Raji (cell line): ENCODE data around the gene TEX26.

Source experiments
- POLR2A ChIP-seq: IDR thresholded peaks from 2 replicates; pipeline ENCODE4 v1.6.1; 2011; ENCODE audit warnings: low read depth, low read length, control low read depth; ENCODE audit not compliant: insufficient read depth

The TEX26 gene

DNA sequence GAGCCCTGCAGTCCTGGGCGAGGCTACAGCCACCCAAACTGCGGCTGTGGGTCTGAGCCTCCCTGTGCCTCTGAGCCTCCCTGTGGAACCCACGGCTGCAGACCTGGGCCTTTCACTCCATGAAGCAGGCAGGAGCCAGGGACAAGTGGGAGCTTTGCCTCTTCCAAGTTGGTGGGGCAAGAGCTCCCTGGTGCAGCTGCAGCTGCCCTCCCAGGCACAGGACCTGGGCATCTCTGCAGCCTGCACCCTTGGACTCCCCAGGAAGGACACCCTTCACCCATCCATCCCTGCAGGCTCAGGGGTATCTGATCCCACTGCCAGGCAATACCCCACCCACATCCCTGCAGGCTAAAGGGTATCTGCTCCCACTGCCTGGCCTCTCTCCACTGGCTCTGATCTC lies 2.3 kb downstream of the TEX26 start:
- TF ChIP-seq POLR2A, result no peak

DNA sequence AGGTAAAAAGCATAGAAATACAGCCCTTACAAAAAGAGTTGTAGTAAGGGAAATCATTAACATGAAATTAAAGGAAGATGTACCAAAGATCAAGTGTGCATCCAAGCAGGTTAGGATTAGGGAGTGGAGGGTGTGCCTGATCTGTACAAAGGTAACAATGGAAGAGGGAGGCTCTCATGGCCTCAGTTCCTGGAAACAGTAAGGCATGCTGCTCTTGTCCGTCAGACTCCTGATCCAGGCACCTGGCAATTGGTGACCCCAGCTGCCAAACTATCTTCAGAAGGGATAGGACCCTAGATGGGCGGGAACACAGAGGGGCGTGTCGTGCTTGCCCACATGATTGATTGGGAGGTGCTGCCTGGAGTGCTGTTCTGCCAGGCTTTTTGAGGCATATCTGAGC lies 4.5 kb downstream of the TEX26 start:
- TF ChIP-seq POLR2A, result no peak

DNA sequence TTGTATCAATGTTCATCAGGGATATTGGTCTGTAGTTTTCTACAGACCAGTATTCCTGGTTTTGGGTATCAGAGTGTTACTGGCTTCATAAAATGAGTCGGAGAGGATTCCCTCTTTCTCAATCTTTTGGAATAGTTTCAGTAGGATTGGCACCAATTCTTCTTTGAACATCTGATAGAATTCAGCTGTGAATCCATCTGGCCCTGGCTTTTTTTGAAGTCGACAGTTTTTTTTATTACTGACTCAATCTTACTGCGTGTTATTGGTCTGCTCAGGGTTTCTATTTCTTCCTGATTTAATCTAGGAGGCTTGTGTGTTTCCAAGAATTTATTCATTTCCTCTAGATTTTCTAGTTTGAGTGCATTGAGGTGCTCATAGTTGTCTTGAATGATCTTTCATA lies 11.4 kb downstream of the TEX26 start:
- TF ChIP-seq POLR2A, result no peak

DNA sequence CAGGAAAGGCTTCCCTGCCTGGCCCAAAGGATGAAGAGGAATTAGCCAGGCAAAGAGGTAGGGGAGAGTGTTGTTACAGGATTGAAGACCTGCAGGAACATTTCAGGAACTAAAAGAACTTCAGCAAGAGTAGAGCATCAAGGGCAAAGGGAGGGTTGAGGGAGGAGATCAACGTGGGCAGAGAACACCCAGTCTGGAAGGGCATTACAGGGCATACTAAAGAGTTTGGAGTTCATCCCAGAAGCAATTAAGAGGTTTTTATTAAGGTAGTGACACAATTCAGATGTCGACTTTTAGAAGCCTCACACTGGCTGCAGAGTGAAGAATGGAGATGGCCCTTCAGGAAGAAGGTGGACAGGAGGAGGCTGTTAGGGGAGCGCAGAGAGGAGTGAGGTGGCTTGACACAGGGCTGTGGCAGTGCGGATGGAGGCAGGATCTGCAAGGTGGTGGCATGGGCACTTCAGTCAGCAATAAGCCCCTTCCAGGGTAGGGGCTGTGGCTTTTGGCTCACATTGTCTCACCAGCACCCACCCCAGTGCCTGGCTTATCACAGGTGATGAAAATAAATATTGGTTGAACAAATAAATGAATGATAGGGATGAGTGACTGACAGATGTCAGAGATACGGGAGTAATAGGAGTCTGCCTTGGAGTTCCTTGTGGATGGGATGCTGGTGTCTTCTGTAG lies 24.9 kb downstream of the TEX26 start:
- TF ChIP-seq POLR2A, result no peak

DNA sequence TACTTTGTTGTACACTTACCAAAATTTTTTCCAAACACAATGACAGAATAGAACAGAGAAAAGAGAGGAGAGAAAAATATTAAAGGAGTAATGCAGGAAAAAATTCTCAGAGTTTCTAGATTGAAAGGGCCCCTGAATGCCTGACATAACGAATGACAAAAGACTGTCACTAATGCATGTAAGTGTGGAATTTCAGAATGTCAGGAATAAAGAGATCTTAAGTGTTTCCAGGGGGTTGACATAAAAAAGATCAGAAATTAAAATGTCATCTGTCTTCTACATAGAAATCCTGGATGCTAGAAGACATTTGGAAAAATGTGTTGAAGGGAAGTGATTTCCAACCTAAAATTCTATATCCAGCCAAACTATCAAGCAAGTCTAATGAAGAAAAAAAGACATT lies 27.2 kb downstream of the TEX26 start:
- TF ChIP-seq POLR2A, result no peak

DNA sequence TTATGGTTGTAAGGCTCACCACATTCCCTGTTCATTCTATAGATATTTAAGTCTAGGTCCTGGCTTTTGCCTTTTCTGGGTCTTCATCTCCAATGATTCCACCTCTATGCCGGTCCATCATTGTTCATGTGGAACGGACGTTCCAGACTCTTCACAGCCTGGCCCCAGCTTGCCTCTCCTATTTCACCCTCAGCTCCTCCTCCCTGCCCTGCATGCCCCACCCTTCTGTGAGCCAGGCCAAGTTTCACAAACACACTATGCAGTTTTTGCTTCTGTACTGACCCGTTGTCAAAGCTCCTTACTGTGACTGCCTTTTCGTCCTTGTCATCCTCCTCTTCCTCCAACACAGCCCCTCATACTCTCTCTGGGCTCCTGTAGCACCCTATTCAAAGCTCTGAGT lies 31.3 kb downstream of the TEX26 start:
- no peak for TF ChIP-seq POLR2A

DNA sequence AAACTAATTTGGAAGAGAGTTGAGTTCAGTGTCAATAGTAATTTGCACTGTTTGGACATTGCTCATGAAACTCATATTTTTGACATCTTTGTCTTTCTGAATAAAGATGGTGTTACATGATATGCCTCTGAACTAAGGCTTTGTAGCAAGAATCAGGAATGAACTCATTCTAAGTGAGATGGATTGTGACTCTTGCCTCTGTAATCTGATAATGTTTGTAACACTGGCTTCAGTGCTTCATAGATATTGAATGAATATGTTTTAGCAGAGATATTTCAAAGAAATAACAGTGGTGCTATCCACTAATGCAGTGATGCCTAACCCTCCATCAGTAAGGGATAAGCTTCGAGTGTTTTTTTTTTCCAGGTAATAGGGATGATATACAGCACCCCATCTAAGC lies 32.9 kb downstream of the TEX26 start:
- no peak for TF ChIP-seq POLR2A

DNA sequence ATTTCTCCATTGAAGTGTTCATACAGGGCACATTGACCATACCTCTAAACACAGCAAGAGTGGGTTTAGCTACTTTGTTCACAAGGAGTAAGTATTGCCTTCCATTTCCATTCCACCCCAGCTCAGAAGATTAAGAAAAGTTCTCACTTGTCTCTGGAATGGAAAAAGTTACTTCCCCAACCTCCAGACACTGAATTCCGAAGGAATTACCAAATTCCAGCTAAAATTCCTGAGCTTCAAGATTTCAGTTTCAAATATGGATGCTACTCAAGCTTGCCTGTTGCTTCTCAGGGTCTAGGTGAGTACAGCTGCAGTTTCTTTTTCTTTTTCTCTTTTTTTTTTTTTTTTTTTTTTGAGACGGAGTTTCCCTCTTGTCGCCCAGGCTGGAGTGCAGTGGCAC lies 33.6 kb downstream of the TEX26 start:
- no peak for TF ChIP-seq POLR2A

DNA sequence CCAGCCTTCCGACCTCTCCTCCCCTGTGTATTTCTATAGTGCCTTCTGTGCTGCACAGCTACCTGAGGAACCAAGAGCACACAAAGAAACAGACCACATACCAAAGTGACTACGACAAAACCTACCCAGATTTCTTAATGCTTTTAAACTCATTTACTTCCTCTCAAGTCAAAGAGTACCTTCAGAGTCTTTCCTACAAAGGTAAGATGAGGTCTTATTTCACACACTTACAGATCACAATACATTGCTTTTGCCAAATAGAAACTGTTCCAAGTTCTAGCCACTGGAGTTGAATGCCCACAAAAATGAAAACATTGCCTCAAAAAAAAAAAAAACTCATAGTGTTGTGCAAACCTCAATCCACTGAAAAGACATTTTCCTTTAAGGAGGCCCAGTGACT lies 36.4 kb downstream of the TEX26 start:
- TF ChIP-seq POLR2A, result no peak

DNA sequence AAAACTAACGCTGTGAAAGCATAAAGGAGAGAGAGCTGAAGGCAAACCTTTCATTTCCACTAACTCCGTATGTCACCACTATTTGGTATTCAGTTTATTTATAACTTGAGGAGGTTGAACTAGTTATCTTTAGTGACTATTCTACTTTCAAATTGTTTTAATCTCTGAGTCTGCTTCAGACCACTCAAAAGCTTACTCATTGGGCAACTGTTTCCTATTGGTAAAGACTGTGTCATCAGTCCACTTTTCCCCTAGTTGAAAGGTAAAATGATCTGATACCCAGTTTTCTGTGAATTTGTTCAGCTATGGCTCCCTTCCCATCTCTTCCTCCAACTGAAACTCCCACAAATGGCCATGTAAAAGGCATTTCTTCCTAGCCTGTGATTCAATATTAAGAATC lies 39.1 kb downstream of the TEX26 start:
- TF ChIP-seq POLR2A, result no peak

DNA sequence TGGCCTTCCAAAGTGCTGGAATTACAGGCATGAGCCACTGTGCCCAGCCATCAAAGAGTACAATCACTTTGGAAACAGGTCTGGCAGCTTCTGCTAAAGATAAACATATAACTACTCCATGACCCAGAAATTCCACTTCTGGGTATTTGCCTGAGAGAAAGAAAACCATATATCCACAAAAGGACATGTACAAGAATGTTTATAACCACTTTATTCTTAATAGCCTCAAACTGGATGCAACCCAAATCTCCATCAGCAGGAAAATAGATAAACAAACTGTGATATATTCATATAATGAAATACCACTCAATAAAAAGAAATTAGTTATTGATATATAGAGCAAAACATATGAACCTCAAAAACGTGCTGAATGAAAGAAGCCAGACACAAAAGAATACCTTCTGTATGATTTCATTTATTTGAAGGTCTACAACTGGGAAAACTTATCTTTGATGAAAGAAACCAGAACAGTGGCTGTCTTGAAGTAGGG lies 40.5 kb downstream of the TEX26 start:
- TF ChIP-seq POLR2A, result no peak

DNA sequence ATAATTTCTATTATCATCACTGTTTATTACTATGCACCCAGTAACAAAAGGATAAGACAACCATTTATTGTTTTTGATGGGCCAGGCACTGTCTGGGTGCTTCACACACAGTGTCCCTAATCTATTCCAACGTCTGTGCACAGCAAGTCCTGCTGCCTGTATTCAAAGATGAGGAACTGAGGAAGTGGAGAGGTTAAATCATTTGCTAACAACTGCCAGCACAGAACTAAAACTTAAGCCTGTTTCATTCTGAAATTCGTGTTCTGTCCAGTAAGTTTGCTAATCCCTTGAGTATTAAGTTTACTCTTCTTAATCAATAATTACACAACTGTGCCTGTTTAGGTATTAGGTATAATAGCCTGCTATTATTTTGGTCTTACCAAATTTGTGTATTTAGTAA lies 41.9 kb downstream of the TEX26 start:
- TF ChIP-seq POLR2A, result no peak

DNA sequence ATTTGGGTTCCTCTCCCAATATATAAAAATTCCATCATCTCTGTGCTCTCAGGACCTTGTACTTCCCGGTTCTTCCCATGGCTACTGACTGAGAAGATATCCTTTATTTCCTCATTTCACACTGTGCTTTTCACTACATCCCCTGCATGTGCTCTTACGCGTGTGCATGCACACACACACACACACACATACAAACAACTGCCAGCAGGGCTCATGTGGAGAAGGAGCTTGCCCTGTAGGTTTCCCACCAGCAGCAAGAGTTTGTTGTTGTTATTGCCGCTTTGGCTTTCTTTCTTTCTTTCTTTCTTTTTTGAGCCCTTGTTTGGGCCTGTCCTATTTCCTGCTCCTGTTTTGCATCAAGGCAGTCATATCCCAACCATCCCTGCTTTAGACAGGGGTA lies 43.6 kb downstream of the TEX26 start:
- TF ChIP-seq POLR2A, result no peak

DNA sequence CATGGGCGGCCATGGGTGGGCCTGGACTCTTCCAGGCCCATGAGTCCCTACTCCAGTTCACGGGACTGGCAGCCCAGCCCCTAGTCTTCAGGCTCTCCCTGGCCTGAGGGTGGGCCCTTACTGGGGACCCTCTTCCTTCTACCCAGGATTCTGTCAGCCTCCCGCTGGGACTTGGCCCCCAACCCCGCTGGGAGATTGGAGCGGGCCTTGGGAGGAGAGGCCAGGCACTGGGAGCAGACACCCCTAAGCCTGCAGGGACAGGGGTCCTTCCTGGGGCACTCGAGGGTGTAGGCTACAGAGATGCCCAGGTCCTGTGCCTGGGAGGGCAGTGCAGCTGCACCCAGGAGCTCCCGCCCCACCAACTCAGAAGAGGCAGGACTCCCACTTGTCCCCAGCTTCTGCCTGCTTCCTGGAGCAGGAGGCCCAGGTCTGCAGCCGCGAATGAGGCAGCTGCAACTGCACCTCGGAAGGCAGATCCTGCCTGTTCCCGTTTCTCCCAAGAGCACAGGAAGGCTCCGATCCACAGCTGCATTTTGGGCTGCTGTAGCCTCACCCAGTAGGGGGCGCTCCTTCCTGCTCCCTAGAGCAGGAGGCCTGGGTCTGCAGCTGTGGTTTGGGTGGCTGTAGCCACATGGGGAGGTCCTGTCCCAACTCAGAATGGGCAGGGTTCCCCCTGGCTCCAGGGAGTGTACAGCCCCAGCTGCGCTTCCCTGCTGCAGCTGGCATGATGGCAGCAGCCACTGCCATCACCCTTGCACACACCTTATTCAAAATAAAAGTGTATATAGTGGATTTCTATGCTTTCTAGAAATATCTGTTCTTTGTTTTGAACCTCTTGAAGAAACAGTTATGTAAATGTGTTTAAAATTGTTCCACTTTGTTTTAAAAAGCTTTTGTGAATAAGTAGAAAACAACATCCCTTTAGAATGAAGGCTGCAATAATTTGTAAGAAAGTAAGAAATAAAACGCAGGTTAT lies 46.8 kb downstream of the TEX26 start:
- TF ChIP-seq POLR2A, result no peak

DNA sequence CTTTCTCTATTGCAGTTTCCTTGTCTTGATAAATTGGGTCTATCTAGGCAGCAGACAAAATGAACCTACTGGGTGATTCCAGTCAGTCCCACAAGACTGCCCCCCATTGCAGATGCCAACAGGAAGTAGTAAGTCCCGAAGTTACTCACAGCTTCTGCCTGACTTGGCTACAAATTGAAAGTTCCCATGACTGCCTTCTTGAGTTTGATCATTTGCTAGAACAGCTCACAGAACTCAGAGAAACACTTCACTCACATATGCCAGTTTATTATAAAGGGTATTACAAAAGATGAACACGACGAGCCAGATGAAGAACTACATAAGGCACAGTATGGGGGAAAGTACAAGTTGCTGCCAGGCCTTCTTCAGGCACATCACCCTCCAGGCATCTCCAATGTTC lies 50.0 kb downstream of the TEX26 start:
- no peak for TF ChIP-seq POLR2A

DNA sequence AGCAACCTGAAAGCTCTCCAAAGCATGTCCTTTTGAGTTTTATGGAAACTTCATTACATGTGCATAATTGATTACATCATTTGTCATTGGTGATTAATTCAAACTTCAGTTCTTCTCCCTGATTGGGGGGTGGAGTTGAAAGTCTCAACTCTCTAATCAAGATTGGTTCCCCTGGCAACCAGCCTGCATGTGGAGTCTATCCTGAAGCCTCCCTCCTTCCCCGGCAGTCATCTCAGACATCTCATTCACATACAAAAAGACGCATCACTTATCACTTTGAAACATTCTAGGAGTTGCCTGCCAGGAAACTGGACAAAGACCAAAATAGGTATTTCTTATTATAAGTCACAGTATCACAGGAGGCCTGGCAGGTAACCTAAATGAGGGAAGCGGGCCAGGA lies 50.5 kb downstream of the TEX26 start:
- TF ChIP-seq POLR2A, result no peak

DNA sequence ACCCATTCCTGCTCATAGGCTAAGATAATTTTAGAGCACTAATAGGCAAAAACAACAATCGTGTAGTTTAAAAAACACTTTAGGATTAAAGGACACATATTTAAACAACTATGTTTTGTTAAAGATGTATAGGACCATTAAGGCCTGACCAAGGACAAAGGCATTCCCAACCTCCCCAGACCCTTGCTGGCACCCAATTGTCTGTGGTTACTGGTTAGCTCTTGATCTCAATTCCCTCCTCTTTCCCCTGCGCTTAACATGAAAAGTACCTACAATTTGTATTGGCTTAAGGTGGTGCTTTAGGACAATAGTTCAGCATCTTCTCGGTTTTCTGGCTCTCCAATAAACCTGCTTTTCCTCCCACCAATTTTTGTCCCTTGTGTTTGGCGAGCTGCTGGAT lies 51.0 kb downstream of the TEX26 start:
- TF ChIP-seq POLR2A, result no peak

DNA sequence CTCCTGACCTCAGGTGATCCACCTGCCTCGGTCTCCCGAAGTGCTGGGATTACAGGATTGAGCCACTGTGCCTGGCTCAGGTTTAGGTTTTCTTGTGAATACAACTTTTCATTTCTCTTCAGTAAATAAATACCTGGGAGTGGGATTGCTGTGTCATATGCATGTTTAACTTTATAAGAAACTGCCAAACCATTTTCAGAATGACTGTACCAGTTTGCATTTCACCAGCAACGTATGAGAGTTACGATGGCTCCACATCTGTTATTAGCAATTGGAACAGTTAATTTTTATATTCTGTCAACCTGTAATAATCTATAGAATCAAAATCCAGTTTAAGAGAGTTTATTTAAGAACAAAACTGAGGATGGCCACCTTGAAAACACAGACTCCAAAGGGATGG lies 52.2 kb downstream of the TEX26 start:
- no peak for TF ChIP-seq POLR2A
